Liver (tissue), 9 donors: ENCODE measurements around the gene GPAT3. TPM values are rescaled to one million over a fixed set of nuclear protein-coding genes. Genes with fewer than 3 reads are reported as not detected.

Source experiments
- DNase-seq: peaks from one replicate; pipeline ENCODE4 v3.0.0-alpha.2; 2017; ENCODE audit warnings: low spot score
- H3K27ac ChIP-seq, 2 donors: one replicate each; pipeline ENCODE4 v1.7.0; 2013; ENCODE audit warnings: inconsistent platforms in 2 of 2, low read length in 2 of 2, control low read depth in 1 of 2, low read depth in 1 of 2, mild to moderate bottlenecking in 1 of 2
- H3K27me3 ChIP-seq, 4 donors: one replicate each; pipeline versions ENCODE4 v1.6.1 to v1.7.0; 2013; ENCODE audit warnings: low read length in 3 of 4, inconsistent platforms in 1 of 4, mild to moderate bottlenecking in 1 of 4, moderate library complexity in 1 of 4; ENCODE audit not compliant: control insufficient read depth in 4 of 4, insufficient read depth in 4 of 4
- H3K36me3 ChIP-seq, 4 donors: one replicate each; pipeline versions ENCODE4 v1.6.1 to v1.7.0; 2013; ENCODE audit warnings: low read length in 3 of 4, mild to moderate bottlenecking in 3 of 4, low read depth in 1 of 4, moderate library complexity in 1 of 4; ENCODE audit not compliant: control insufficient read depth in 4 of 4, insufficient read depth in 3 of 4
- H3K4me1 ChIP-seq, 4 donors: one replicate each; pipeline versions ENCODE4 v1.6.1 to v1.7.0; 2013; ENCODE audit warnings: low read length in 3 of 4, mild to moderate bottlenecking in 3 of 4, moderate library complexity in 1 of 4; ENCODE audit not compliant: control insufficient read depth in 4 of 4, insufficient read depth in 4 of 4
- H3K4me3 ChIP-seq, 3 donors: one replicate each; pipeline versions ENCODE4 v1.6.1 to v1.7.0; 2013; ENCODE audit warnings: low read length in 3 of 3, control low read depth in 1 of 3, low read depth in 1 of 3, mild to moderate bottlenecking in 1 of 3
- H3K9ac ChIP-seq, 2 donors: one replicate each; pipeline ENCODE4 v1.7.0; 2013; ENCODE audit warnings: low read length in 2 of 2, mild to moderate bottlenecking in 2 of 2, moderate library complexity in 2 of 2, control low read depth in 1 of 2, low read depth in 1 of 2
- H3K9me3 ChIP-seq, 4 donors: one replicate each; pipeline versions ENCODE4 v1.6.1 to v1.7.0; 2013; ENCODE audit warnings: low read length in 3 of 4; ENCODE audit not compliant: control insufficient read depth in 4 of 4
- EGR1 ChIP-seq, 2 donors: IDR thresholded peaks; 2 replicates each; pipeline ENCODE4 v1.6.1; 2016 to 2018; ENCODE audit warnings: antibody characterized with exemption in 2 of 2, low read depth in 2 of 2
- FOXA1 ChIP-seq: IDR thresholded peaks from 2 replicates; pipeline ENCODE4 v1.6.1; 2016; ENCODE audit warnings: antibody characterized with exemption
- FOXA2 ChIP-seq: IDR thresholded peaks from 2 replicates; pipeline ENCODE4 v1.6.1; 2016; ENCODE audit warnings: antibody characterized with exemption
- GABPA ChIP-seq, 2 donors: IDR thresholded peaks in 1 of 2; conservative IDR thresholded peaks in 1 of 2; 2 replicates each; pipeline ENCODE4 v1.6.1; 2016; ENCODE audit warnings: antibody characterized with exemption in 2 of 2, mild to moderate bottlenecking in 1 of 2, moderate library complexity in 1 of 2
- HNF4G ChIP-seq: IDR thresholded peaks from 2 replicates; pipeline ENCODE4 v1.6.1; 2016; ENCODE audit warnings: antibody characterized with exemption
- JUND ChIP-seq, 2 donors: IDR thresholded peaks; 2 replicates each; pipeline ENCODE4 v1.6.1; 2016; ENCODE audit warnings: antibody characterized with exemption in 2 of 2
- NR2F2 ChIP-seq: IDR thresholded peaks from 2 replicates; pipeline ENCODE4 v1.6.1; 2016; ENCODE audit warnings: antibody characterized with exemption
- RAD21 ChIP-seq, 2 donors: IDR thresholded peaks; 2 replicates each; pipeline ENCODE4 v1.6.1; 2016; ENCODE audit warnings: antibody characterized with exemption in 2 of 2, mild to moderate bottlenecking in 2 of 2
- RXRA ChIP-seq, 2 donors: IDR thresholded peaks; 2 replicates each; pipeline ENCODE4 v1.6.1; 2017 to 2018; ENCODE audit warnings: antibody characterized with exemption in 2 of 2, mild to moderate bottlenecking in 1 of 2
- YY1 ChIP-seq: IDR thresholded peaks from 2 replicates; pipeline ENCODE4 v1.6.1; 2016; ENCODE audit warnings: antibody characterized with exemption, mild to moderate bottlenecking
- ZBTB33 ChIP-seq: IDR thresholded peaks from 2 replicates; pipeline ENCODE4 v1.6.1; 2016; ENCODE audit warnings: antibody characterized with exemption
- WGBS: extraction: QIAGEN DNeasy Blood & Tissue Kit; methylation state at CpG from one replicate; pipeline ENCODE4 v1.1.7; 2013; 5-methylcytosine and 5-hydroxymethylcytosine counted together
- polyA plus RNA-seq, 2 donors: library from polyadenylated mRNA; stranded (reverse) in 1 of 2; unstranded in 1 of 2; fragments of 200-250 nt in 1 of 2; fragments of >200 nt in 1 of 2; fragmentation: Nextera tagmentation in 1 of 2; extraction: Ambion mirVana in 1 of 2; gene quantifications; one replicate each; pipeline versions ENCODE4 v1.2.1 to v1.2.3, GENCODE V29; 2013 to 2015
- total RNA-seq, 2 donors: library from RNA; depleted of rRNA; stranded (reverse); fragments of >200 nt; gene quantifications; one replicate each; pipeline ENCODE4 v1.2.3, GENCODE V29; 2014
- TF ChIP-seq, protein P1 (sequence below): IDR thresholded peaks from 2 replicates; pipeline ENCODE4 v1.6.1; 2016; ENCODE audit warnings: antibody characterized with exemption
- TF ChIP-seq, protein P2 (sequence below): fragments of 150-350 bp; IDR thresholded peaks from 2 replicates; pipeline ENCODE4 v1.5.1; 2017; ENCODE audit warnings: improper control_type of control experiment, low read depth, low read length; ENCODE audit not compliant: missing input control
- TF ChIP-seq, protein P3 (sequence below): IDR thresholded peaks from 2 replicates; pipeline ENCODE4 v1.6.1; 2016; ENCODE audit warnings: antibody characterized with exemption, mild to moderate bottlenecking
- donor health status: healthy.
- donor health status: healthy.
- donor health status: healthy.
- donor health status: healthy.
- donor health status: healthy.

Gene GPAT3
- total and polyA plus RNA-seq, 4 donors: 1.8 to 6.2 (median 4.5) TPM

- Histone ChIP-seq H3K36me3 (no peaks in the 10 kb centered on the region), H3K4me1 (no peaks in the 10 kb centered on the region), H3K9ac (no peak overlapping the region), H3K27ac (no peak overlapping the region), H3K4me3 (no peak overlapping the region), H3K27me3 (no peaks in the 10 kb centered on the region), H3K9me3 (no peaks in the 10 kb centered on the region)
- no peak for DNase-seq
- WGBS: 77% methylated on average over 4 of the region's 4 CpGs
- TF ChIP-seq, protein P1, sequence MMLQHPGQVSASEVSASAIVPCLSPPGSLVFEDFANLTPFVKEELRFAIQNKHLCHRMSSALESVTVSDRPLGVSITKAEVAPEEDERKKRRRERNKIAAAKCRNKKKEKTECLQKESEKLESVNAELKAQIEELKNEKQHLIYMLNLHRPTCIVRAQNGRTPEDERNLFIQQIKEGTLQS: no peak
- TF ChIP-seq EGR1 (IDR thresholded peaks at IDR 0.05; ENCODE audit: low read depth in 2 of 2) (no peak), NR2F2 (no peak), YY1 (no peak), RAD21 (IDR thresholded peaks at IDR 0.05) (no peak), ZBTB33 (no peak), HNF4G (no peak), FOXA2 (no peak), RXRA (IDR thresholded peaks at IDR 0.05) (no peak)
- TF ChIP-seq, protein P2, sequence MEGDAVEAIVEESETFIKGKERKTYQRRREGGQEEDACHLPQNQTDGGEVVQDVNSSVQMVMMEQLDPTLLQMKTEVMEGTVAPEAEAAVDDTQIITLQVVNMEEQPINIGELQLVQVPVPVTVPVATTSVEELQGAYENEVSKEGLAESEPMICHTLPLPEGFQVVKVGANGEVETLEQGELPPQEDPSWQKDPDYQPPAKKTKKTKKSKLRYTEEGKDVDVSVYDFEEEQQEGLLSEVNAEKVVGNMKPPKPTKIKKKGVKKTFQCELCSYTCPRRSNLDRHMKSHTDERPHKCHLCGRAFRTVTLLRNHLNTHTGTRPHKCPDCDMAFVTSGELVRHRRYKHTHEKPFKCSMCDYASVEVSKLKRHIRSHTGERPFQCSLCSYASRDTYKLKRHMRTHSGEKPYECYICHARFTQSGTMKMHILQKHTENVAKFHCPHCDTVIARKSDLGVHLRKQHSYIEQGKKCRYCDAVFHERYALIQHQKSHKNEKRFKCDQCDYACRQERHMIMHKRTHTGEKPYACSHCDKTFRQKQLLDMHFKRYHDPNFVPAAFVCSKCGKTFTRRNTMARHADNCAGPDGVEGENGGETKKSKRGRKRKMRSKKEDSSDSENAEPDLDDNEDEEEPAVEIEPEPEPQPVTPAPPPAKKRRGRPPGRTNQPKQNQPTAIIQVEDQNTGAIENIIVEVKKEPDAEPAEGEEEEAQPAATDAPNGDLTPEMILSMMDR: no peak
- TF ChIP-seq, protein P3, sequence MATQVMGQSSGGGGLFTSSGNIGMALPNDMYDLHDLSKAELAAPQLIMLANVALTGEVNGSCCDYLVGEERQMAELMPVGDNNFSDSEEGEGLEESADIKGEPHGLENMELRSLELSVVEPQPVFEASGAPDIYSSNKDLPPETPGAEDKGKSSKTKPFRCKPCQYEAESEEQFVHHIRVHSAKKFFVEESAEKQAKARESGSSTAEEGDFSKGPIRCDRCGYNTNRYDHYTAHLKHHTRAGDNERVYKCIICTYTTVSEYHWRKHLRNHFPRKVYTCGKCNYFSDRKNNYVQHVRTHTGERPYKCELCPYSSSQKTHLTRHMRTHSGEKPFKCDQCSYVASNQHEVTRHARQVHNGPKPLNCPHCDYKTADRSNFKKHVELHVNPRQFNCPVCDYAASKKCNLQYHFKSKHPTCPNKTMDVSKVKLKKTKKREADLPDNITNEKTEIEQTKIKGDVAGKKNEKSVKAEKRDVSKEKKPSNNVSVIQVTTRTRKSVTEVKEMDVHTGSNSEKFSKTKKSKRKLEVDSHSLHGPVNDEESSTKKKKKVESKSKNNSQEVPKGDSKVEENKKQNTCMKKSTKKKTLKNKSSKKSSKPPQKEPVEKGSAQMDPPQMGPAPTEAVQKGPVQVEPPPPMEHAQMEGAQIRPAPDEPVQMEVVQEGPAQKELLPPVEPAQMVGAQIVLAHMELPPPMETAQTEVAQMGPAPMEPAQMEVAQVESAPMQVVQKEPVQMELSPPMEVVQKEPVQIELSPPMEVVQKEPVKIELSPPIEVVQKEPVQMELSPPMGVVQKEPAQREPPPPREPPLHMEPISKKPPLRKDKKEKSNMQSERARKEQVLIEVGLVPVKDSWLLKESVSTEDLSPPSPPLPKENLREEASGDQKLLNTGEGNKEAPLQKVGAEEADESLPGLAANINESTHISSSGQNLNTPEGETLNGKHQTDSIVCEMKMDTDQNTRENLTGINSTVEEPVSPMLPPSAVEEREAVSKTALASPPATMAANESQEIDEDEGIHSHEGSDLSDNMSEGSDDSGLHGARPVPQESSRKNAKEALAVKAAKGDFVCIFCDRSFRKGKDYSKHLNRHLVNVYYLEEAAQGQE: no peak
Measured at GRCh38 chr4:83643036-83643435, 107.1 kb downstream of the GPAT3 start.

- Histone ChIP-seq H3K4me3 (no peak overlapping the region), H3K9ac (no peak overlapping the region), H3K27me3 (no peaks in the 10 kb centered on the region), H3K36me3 (no peaks in the 10 kb centered on the region), H3K27ac (no peak overlapping the region), H3K4me1 (no peaks in the 10 kb centered on the region), H3K9me3 (no peaks in the 10 kb centered on the region)
- TF ChIP-seq EGR1 (IDR thresholded peaks at IDR 0.05; ENCODE audit: low read depth in 2 of 2) (no peak), HNF4G (no peak), JUND (IDR thresholded peaks at IDR 0.05) (no peak), GABPA (IDR thresholded peaks at IDR 0.05 in 1 of 2, conservative IDR thresholded peaks at IDR 0.05 in 1 of 2) (no peak), RAD21 (IDR thresholded peaks at IDR 0.05) (peak; percentile 88 to 94), NR2F2 (no peak), FOXA2 (no peak), FOXA1 (no peak)
- TF ChIP-seq, protein P3: no peak
- TF ChIP-seq, protein P1: no peak
- TF ChIP-seq, protein P2: peak; percentile 84
- WGBS: under 1% methylated on average over 5 of the region's 5 CpGs
- DNase-seq: no peak
Measured at GRCh38 chr4:83644677-83645659, 109.1 kb downstream of the GPAT3 start.
